Left lung (tissue), 10 donors: ENCODE measurements around the gene PCDH1. TPM values are rescaled to one million over a fixed set of nuclear protein-coding genes. Genes with fewer than 3 reads are reported as not detected.

Source experiments
- ATAC-seq: fragments of 200-7000 bp; cut with Tn5 transposase; one replicate; pipeline ENCODE4 v1.9.1; 2020; ENCODE audit warnings: moderate library complexity
- DNase-seq, 4 donors: peaks; one replicate each; pipeline ENCODE4 v3.0.0-alpha.2; 2013 to 2020
- H3K27ac ChIP-seq, 2 donors: fragments of 200-600 bp; sonication (generic) in 1 of 2; one replicate each; pipeline versions ENCODE4 v1.5.0 to v1.8.0; 2020 to 2021
- H3K27me3 ChIP-seq, 2 donors: fragments of 200-600 bp; sonication (generic) in 1 of 2; one replicate each; pipeline versions ENCODE4 v1.5.0 to v1.8.0; 2020 to 2021
- H3K36me3 ChIP-seq, 2 donors: fragments of 200-600 bp; sonication (generic) in 1 of 2; one replicate each; pipeline versions ENCODE4 v1.5.0 to v1.8.0; 2020 to 2021
- H3K4me1 ChIP-seq, 2 donors: fragments of 200-600 bp; one replicate each; pipeline ENCODE4 v1.8.0; 2021
- H3K4me3 ChIP-seq, 2 donors: fragments of 200-600 bp; sonication (generic) in 1 of 2; one replicate each; pipeline versions ENCODE4 v1.5.0 to v1.8.0; 2020 to 2021; ENCODE audit warnings: mild to moderate bottlenecking in 1 of 2
- H3K9me3 ChIP-seq, 2 donors: fragments of 200-600 bp; sonication (generic) in 1 of 2; one replicate each; pipeline versions ENCODE4 v1.5.0 to v1.8.0; 2020 to 2021
- intact Hi-C, 2 donors: fragments of 100-400 bp; cut with DNase I; formaldehyde crosslinking; loops; one replicate each; pipeline versions ENCODE4 v1.11.2 to v1.14.2; 2022
- polyA plus RNA-seq, 6 donors: library from polyadenylated mRNA; unstranded; fragments of 120-200 nt; gene quantifications; one replicate each; pipeline ENCODE4 v1.2.1, GENCODE V29; 2013; ENCODE audit not compliant: insufficient read length in 6 of 6
- total RNA-seq, 2 donors: library from RNA; stranded (reverse); fragmentation: NEBNext Ultra II Directional; extraction: Animal tissue kit (Norgen Biotek cat#: 25700); gene quantifications; one replicate each; pipeline ENCODE4 v1.2.1, GENCODE V29; 2021
- TF ChIP-seq, protein P1 (sequence below), 2 donors: fragments of 200-600 bp; sonication (generic) in 1 of 2; IDR thresholded peaks; one replicate each; pipeline versions ENCODE4 v1.5.0 to v1.8.0; 2021; ENCODE audit warnings: antibody characterized with exemption in 2 of 2
- donor health status: DM: no; HTN: yes; CAD: no.
- donor health status: DM: no; HTN: no; CAD: no.

The PCDH1 gene
- total and polyA plus RNA-seq, 8 donors: 23.6 to 65.0 (median 34.1) TPM

DNA sequence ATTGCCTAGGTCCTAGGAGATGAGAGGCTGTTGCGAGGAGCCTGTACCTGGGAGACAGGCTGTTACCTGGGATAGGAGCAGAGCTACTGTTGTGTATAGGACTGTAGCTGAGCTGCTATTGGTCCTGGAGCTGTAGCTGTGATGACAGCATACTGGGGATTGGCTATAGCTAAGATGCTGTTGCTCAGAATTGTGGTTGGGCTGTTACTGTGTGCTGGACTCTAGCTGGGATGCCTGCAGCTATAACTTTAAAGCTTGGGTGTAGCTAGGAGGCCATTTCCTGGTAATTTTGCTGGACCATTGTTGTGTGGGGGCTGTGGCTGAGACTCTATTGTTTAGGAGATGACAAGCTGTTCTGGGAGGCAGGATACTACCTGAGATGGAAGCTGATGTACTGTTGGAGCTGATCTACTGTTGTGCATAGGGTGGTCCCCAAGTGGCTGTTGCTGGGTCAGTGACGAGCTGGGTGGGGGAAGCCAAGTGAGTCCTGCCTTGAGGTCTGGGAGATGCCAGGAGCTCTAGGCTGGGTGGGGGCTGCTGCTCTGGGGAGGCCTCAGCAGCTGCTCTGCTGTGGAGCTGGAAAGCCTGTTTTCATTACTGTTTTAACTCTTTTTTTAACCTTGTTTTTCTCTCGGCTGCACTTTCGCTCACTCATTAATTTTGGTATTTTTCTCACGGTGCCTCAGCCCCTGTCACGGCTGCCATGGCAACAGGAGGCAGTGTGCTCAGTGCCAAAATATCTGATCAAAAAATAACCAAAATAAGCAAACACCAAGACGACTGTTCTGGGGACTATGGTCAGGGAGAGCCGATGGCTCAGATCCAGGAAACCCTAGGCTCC lies 3.0 kb upstream of the PCDH1 start:
- H3K27ac ChIP-seq: peak overlapping the region in 1 of 2 donors; percentile 67
- peaks cover 0 to 49% of the 10 kb centered on the region in 2 donors for H3K4me1 ChIP-seq
- ATAC-seq: no peak
- DNase-seq: no peak
- H3K27me3 ChIP-seq: peaks cover 42 to 91% of the 10 kb centered on the region in 2 donors
- TF ChIP-seq, protein P1, sequence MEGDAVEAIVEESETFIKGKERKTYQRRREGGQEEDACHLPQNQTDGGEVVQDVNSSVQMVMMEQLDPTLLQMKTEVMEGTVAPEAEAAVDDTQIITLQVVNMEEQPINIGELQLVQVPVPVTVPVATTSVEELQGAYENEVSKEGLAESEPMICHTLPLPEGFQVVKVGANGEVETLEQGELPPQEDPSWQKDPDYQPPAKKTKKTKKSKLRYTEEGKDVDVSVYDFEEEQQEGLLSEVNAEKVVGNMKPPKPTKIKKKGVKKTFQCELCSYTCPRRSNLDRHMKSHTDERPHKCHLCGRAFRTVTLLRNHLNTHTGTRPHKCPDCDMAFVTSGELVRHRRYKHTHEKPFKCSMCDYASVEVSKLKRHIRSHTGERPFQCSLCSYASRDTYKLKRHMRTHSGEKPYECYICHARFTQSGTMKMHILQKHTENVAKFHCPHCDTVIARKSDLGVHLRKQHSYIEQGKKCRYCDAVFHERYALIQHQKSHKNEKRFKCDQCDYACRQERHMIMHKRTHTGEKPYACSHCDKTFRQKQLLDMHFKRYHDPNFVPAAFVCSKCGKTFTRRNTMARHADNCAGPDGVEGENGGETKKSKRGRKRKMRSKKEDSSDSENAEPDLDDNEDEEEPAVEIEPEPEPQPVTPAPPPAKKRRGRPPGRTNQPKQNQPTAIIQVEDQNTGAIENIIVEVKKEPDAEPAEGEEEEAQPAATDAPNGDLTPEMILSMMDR (IDR thresholded peaks at IDR 0.05): no peak
- no peak overlapping the region for H3K4me3 ChIP-seq
- H3K9me3 ChIP-seq: no peaks in the 10 kb centered on the region
- intact Hi-C loops: loop anchor here in 1 of 2 donors (10.0 kb wide), 1 partner anchor 74 kb away; the partner anchor contains the start of gene PCDH12
- no peaks in the 10 kb centered on the region for H3K36me3 ChIP-seq

- ATAC-seq (no peak), DNase-seq (no peak)
- Histone ChIP-seq H3K9me3 (no peaks in the 10 kb centered on the region), H3K36me3 (no peaks in the 10 kb centered on the region), H3K27ac (peak overlapping the region in 1 of 2 donors; percentile 67), H3K4me1 (peaks cover 0 to 50% of the 10 kb centered on the region in 2 donors), H3K27me3 (peaks cover 44 to 100% of the 10 kb centered on the region in 2 donors), H3K4me3 (no peak overlapping the region)
- TF ChIP-seq, protein P1 (IDR thresholded peaks at IDR 0.05): no peak
- intact Hi-C loops: loop anchor here in 1 of 2 donors (5.0 to 10.0 kb wide), 2 partner anchors 75 to 178 kb away; partner anchors contain the start of gene PCDH12
Measured at GRCh38 chr5:141879941-141880738, 1.9 kb upstream of the PCDH1 start.

DNA sequence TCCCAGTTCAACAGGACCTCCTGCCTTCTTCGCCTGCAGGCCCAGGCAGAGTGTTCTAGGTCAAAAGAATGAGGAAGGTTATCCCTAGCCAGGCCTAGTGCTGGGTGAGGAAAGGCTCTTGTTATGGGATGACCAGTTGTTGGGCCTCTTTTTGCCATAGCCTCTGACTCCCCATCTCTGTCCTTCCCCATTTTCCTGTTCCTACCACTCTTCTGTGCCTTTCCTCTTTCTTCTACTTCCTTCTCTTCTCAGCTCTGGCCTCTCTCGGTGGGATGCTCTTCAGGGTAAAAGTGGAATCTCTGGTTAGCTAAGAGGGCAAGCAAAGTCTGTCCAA lies 1.2 kb upstream of the PCDH1 start:
- H3K4me3 ChIP-seq: no peak overlapping the region
- peaks cover 0 to 50% of the 10 kb centered on the region in 2 donors for H3K4me1 ChIP-seq
- no peaks in the 10 kb centered on the region for H3K9me3 ChIP-seq
- TF ChIP-seq, protein P1 (IDR thresholded peaks at IDR 0.05): peak in 1 of 2 donors; percentile 22
- peaks cover 46 to 100% of the 10 kb centered on the region in 2 donors for H3K27me3 ChIP-seq
- no peak for ATAC-seq
- DNase-seq: no peak
- peak overlapping the region in 1 of 2 donors; percentile 79 for H3K27ac ChIP-seq
- H3K36me3 ChIP-seq: no peaks in the 10 kb centered on the region
- intact Hi-C loops: loop anchor here in 1 of 2 donors (5.0 kb wide), 1 partner anchor 177 kb away; no protein-coding TSS in a partner anchor

GRCh38 chr5:141878711-141879425 lies 658 bp upstream of the PCDH1 start:
- Histone ChIP-seq H3K4me3 (peak overlapping the region; percentile 26 to 65), H3K9me3 (no peaks in the 10 kb centered on the region), H3K36me3 (no peaks in the 10 kb centered on the region), H3K27me3 (peaks cover 43 to 100% of the 10 kb centered on the region in 2 donors), H3K27ac (peak overlapping the region; percentile 79 to 84), H3K4me1 (peaks cover 0 to 53% of the 10 kb centered on the region in 2 donors)
- peak; percentile 83 for ATAC-seq
- DNase-seq: peak; percentile 84 to 93 (median 90)
- TF ChIP-seq, protein P1 (IDR thresholded peaks at IDR 0.05): peak; percentile 97
- intact Hi-C loops: loop anchor here in 1 of 2 donors (5.0 kb wide), 1 partner anchor 177 kb away; no protein-coding TSS in a partner anchor
